ENCODE measurements around the gene CEP55.

CEP55 gene

GRCh38 chr10:93554760-93555432, 58.5 kb downstream of the CEP55 start:
- peak; percentile 69 for DNase-seq (ENCODE audit: low read depth)
- H3K4me3 ChIP-seq (ENCODE audit: low read length) = no peak overlapping the region
- TF ChIP-seq, protein P1, sequence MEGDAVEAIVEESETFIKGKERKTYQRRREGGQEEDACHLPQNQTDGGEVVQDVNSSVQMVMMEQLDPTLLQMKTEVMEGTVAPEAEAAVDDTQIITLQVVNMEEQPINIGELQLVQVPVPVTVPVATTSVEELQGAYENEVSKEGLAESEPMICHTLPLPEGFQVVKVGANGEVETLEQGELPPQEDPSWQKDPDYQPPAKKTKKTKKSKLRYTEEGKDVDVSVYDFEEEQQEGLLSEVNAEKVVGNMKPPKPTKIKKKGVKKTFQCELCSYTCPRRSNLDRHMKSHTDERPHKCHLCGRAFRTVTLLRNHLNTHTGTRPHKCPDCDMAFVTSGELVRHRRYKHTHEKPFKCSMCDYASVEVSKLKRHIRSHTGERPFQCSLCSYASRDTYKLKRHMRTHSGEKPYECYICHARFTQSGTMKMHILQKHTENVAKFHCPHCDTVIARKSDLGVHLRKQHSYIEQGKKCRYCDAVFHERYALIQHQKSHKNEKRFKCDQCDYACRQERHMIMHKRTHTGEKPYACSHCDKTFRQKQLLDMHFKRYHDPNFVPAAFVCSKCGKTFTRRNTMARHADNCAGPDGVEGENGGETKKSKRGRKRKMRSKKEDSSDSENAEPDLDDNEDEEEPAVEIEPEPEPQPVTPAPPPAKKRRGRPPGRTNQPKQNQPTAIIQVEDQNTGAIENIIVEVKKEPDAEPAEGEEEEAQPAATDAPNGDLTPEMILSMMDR (IDR thresholded peaks at IDR 0.05; ENCODE audit: insufficient read depth, low read depth, low read length, missing control alignments) = peak; percentile 77

GRCh38 chr10:93559490-93559889, 63.1 kb downstream of the CEP55 start:
- TF ChIP-seq, protein P1 (IDR thresholded peaks at IDR 0.05; ENCODE audit: insufficient read depth, low read depth, low read length, missing control alignments) = no peak
- no peak for DNase-seq (ENCODE audit: low read depth)
- no peak overlapping the region for H3K4me3 ChIP-seq (ENCODE audit: low read length)

DNA sequence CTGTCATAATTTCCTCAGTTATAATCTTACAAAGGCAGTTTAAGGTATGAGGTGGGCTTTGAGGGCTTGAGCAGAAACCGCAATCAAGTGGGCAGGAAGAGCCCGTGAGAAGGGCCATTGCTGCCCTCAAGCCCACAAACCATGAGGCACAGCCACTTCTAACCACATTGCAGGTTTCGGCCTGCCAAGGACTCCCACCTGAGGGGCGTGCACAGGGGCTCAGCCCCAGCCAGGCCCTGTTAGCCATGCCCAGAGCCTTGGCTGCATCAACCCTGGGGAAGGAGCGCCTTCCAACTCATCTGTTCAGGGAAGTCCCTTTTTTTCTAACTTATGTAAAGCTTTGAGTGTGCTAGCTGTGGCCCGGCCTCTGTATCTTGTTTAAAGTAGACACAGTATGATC, 64.1 kb downstream of the CEP55 start:
- TF ChIP-seq, protein P1 (IDR thresholded peaks at IDR 0.05; ENCODE audit: insufficient read depth, low read depth, low read length, missing control alignments) = no peak
- H3K4me3 ChIP-seq (ENCODE audit: low read length) = no peak overlapping the region
- DNase-seq (ENCODE audit: low read depth) = no peak

DNA sequence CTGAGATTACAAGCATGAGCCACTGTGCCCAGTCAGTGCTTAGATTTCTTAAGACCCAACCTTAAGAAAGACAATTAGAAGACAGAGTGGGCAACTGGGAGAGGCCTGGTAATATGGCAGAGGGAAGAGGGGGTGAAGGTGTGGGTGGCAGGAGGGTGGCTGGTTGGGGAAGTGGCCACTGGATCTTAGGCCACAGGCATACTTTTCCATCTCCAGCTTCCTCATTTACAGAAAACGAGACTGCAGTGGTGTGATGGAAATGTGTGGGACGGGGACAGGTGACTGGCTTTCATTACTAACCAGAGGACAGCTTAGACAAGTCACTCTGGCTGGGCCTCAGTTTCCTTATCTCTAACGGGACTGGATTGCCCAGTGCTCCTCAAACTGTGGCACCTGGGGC, 69.0 kb downstream of the CEP55 start:
- TF ChIP-seq, protein P1 (IDR thresholded peaks at IDR 0.05; ENCODE audit: insufficient read depth, low read depth, low read length, missing control alignments) = no peak
- no peak for DNase-seq (ENCODE audit: low read depth)
- no peak overlapping the region for H3K4me3 ChIP-seq (ENCODE audit: low read length)

- H3K4me3 ChIP-seq (ENCODE audit: low read length) = no peak within 1 kb of the TSS
- TF ChIP-seq, protein P1 (IDR thresholded peaks at IDR 0.05; ENCODE audit: insufficient read depth, low read depth, low read length, missing control alignments) = no peak
- no peak for DNase-seq (ENCODE audit: low read depth)
These were observed 70.2 kb downstream of the CEP55 start, which contains the start of gene FFAR4 for GRCh38 chr10:93566435-93567276. Gene FFAR4 (plus strand): TSS chr10:93566665. CDS start chr10:93566721, 56 bp downstream.

- TF ChIP-seq, protein P1 (IDR thresholded peaks at IDR 0.05; ENCODE audit: insufficient read depth, low read depth, low read length, missing control alignments) = no peak
- no peak overlapping the region for H3K4me3 ChIP-seq (ENCODE audit: low read length)
- no peak for DNase-seq (ENCODE audit: low read depth)
These were observed 71.1 kb downstream of the CEP55 start for GRCh38 chr10:93567277-93568104.

All from epithelial cell of esophagus (primary cell).